PC-9 (cell line): Measurements from ENCODE around the gene PFKFB3. TPM values are rescaled to one million over a fixed set of nuclear protein-coding genes. Genes with fewer than 3 reads are reported as not detected.

ENCODE experiments used
- BruUV-seq: library from RNA; stranded (reverse); fragments of 400-500 nt; replicated peaks from 2 replicates; lab custom pipeline; 2021; lab: Mats Ljungman, UMichigan
- CTCF ChIA-PET: fragments of 300-600 bp; sonication (Branson Sonifier 250); formaldehyde crosslinking; loops from one replicate; lab custom pipeline; 2022; ENCODE audit warnings: antibody characterized with exemption; lab: Charles Lee
- POLR2A ChIA-PET: fragments of 300-600 bp; sonication (Branson Sonifier 250); formaldehyde crosslinking; loops from one replicate; lab custom pipeline; 2022; ENCODE audit warnings: antibody characterized with exemption; ENCODE audit not compliant: unreplicated experiment; lab: Charles Lee
- DNase-seq, 2 experiments: peaks; one replicate each; pipeline versions ENCODE4 v3.0.0 to v3.0.0-alpha.2; 2015 to 2022; ENCODE audit warnings: mixed read lengths in 1 of 2
- H2AFZ ChIP-seq: fragments of 200-600 bp; sonication (generic); 2 replicates; pipeline ENCODE4 v1.8.1; 2017; ENCODE audit warnings: antibody characterized with exemption
- H3F3A ChIP-seq: fragments of 200-600 bp; sonication (generic); 2 replicates; pipeline ENCODE4 v1.8.1; 2017; ENCODE audit warnings: antibody characterized with exemption, mild to moderate bottlenecking, low read depth; ENCODE audit not compliant: insufficient read depth
- H3K27ac ChIP-seq: fragments of 200-600 bp; sonication (generic); 2 replicates; pipeline ENCODE4 v1.6.1; 2016; ENCODE audit warnings: mixed run types
- H3K27me3 ChIP-seq: fragments of 200-600 bp; sonication (generic); 2 replicates; pipeline ENCODE4 v1.6.1; 2016; ENCODE audit warnings: low read depth, mixed run types; ENCODE audit not compliant: insufficient read depth
- H3K36me3 ChIP-seq: fragments of 200-600 bp; sonication (generic); 2 replicates; pipeline ENCODE4 v1.6.1; 2016; ENCODE audit warnings: low read depth, mixed run types
- H3K4me1 ChIP-seq: fragments of 200-600 bp; sonication (generic); replicated peaks from 2 replicates; pipeline ENCODE4 v1.6.1; 2016; ENCODE audit warnings: mixed run types; ENCODE audit not compliant: insufficient read depth
- H3K4me2 ChIP-seq: fragments of 200-600 bp; sonication (generic); 2 replicates; pipeline ENCODE4 v1.6.1; 2017; ENCODE audit warnings: mixed run types
- H3K4me3 ChIP-seq: fragments of 200-600 bp; sonication (generic); 2 replicates; pipeline ENCODE4 v1.6.1; 2016; ENCODE audit warnings: mixed run types
- H3K79me2 ChIP-seq: fragments of 200-600 bp; sonication (generic); 2 replicates; pipeline ENCODE4 v1.6.1; 2017; ENCODE audit warnings: low read depth, mixed run types
- H3K9me2 ChIP-seq: fragments of 200-600 bp; sonication (generic); 2 replicates; pipeline ENCODE4 v1.8.1; 2017; ENCODE audit warnings: mild to moderate bottlenecking; ENCODE audit not compliant: insufficient read depth
- H3K9me3 ChIP-seq: fragments of 200-600 bp; sonication (generic); 2 replicates; pipeline ENCODE4 v1.8.1; 2016; ENCODE audit warnings: low read depth; ENCODE audit not compliant: insufficient read depth
- H4K20me1 ChIP-seq: fragments of 200-600 bp; sonication (generic); 2 replicates; pipeline ENCODE4 v1.8.1; 2017; ENCODE audit not compliant: insufficient read depth
- EZH2 ChIP-seq: fragments of 200-600 bp; sonication (generic); IDR thresholded peaks from 2 replicates; pipeline ENCODE4 v1.8.0; 2017; ENCODE audit warnings: antibody characterized with exemption, low read depth
- intact Hi-C: fragments of 100-400 bp; cut with micrococcal nuclease; formaldehyde crosslinking; loops from one replicate; pipeline ENCODE4 v1.10.0; 2022; ENCODE audit not compliant: unreplicated experiment
- total RNA-seq: library from RNA; stranded (reverse); gene quantifications from 2 replicates; pipeline ENCODE4 v1.2.3, GENCODE V29; 2021
- TF ChIP-seq, protein P1 (sequence below): fragments of 200-600 bp; sonication (generic); conservative IDR thresholded peaks from 2 replicates; pipeline ENCODE4 v1.6.1; 2017; ENCODE audit warnings: mixed run types, antibody characterized with exemption, mild to moderate bottlenecking, moderate library complexity

PFKFB3 gene
- total RNA-seq, 1 experiment from 2014 or later, result 37.8 TPM

DNA sequence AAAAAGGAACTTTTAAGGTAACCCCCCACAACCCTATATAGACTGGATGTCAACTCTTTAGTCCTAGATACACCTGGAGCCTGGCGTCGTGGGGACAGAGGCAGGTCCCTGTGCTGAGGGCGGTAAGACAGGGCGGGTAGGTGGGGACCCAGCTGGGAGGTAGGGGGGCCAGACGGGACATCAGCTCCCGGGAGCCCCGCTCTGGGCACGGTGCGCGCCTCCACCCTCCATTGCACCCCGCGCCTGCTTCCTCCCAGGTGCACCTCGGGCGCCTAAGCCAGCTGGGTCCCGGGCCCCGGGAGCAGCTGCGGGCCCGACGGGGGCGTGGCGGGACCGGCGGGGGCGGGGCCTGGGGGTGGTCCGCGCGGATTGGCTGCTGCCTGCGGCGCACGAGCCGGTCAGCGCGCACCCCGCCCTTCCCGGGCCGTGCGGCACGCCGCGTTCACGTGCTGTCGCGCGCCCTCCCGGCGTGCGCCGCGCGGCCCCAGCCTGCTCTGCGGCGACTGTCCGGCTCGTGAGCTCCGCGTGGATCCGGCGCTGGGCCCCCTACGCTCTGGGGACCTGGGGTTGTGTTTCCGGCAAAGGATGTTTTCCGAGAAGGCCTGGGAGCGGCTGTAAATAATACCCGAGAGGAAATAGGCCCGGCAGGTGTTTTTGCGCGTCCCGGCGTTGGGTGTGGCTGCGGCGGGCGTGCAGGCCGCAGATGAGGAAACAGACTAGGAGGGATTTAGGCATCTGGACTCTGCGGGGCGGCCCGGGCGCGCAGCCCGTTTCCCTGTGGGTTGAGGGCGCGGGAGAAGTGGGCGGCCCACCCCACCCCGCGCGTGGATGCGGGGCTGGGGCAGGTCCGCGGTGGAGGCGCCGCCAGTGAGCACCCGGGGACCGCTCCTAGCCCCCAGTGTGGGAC is 39.1 kb upstream of the PFKFB3 start:
- Histone ChIP-seq H3K4me3 (peak overlapping the region; percentile 84), H3K79me2 (peaks cover 39% of the 10 kb centered on the region), H3K36me3 (0 out of 2 replicates have a peak, but pooled peaks cover 4% of the 10 kb centered on the region), H2AFZ (peak overlapping the region; percentile 65), H3K27ac (peak overlapping the region; percentile 71), H3K4me2 (peak overlapping the region; percentile 90), H3F3A (peaks cover 11% of the 10 kb centered on the region; the same call in 1 of the 2 replicates), H3K27me3 (no peaks in the 10 kb centered on the region), H4K20me1 (peaks cover 4% of the 10 kb centered on the region; the same call in 1 of the 2 replicates), H3K9me3 (no peaks in the 10 kb centered on the region), H3K9me2 (no peaks in the 10 kb centered on the region), H3K4me1 (peaks cover 5% of the 10 kb centered on the region; the same call in 1 of the 2 replicates)
- DNase-seq, result peak; percentile 57 to 85
- intact Hi-C loops, result no loop called here
- TSS peak; percentile 57 for BruUV-seq
- ChIA-PET CTCF (interaction anchor here (1.2 kb wide), 1 partner anchor 238 kb away, joined by 4 read pairs; no protein-coding TSS in a partner anchor), POLR2A (interaction anchor here (0.5 to 0.6 kb wide), 2 partner anchors 18 to 28 kb away, joined by 3 to 17 read pairs; no protein-coding TSS in a partner anchor)
- TF ChIP-seq, protein P1, sequence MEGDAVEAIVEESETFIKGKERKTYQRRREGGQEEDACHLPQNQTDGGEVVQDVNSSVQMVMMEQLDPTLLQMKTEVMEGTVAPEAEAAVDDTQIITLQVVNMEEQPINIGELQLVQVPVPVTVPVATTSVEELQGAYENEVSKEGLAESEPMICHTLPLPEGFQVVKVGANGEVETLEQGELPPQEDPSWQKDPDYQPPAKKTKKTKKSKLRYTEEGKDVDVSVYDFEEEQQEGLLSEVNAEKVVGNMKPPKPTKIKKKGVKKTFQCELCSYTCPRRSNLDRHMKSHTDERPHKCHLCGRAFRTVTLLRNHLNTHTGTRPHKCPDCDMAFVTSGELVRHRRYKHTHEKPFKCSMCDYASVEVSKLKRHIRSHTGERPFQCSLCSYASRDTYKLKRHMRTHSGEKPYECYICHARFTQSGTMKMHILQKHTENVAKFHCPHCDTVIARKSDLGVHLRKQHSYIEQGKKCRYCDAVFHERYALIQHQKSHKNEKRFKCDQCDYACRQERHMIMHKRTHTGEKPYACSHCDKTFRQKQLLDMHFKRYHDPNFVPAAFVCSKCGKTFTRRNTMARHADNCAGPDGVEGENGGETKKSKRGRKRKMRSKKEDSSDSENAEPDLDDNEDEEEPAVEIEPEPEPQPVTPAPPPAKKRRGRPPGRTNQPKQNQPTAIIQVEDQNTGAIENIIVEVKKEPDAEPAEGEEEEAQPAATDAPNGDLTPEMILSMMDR, result no peak
- TF ChIP-seq EZH2, result no peak

DNA sequence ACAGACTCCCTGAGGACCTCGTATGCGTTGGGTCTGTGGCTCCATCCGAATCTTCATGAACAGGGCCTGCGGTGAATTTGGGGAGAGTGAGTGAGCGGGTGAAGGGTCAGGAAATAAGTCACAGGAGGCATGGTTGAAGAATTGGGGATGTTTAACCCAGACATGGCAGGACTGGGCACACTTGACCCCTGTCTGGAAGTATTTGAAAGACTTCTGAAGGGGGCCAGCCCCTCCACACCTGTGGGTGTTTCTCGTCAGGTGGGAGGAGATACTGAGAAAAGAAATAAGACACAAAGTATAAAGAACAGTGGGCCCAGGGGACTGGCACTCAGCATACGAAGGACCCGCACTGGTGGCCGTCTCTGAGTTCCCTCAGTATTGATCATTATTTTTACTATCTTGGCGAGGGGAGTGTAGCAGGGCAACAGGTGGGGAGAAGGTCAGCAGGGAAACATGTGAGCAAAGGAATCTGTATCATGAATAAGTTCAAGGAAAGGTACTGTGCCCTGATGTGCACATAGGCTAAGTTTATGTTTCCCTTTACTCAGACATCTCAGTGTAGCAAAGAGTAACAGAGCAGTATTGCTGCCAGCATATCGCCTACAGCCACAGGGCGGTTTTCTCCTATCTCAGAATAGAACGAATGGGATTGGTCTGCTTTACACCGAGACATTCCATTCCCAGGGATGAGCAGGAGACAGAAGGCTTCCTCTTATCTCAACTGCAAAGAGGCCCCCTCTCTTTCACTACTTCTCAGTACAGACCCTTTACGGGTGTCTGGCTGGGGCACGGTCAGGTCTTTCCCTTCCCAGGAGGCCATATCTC is 38.2 kb upstream of the PFKFB3 start:
- intact Hi-C loops, result no loop called here
- Histone ChIP-seq H3K4me2 (peak overlapping the region; percentile 90), H4K20me1 (peaks cover 4% of the 10 kb centered on the region; the same call in 1 of the 2 replicates), H3K4me3 (peak overlapping the region; percentile 84), H2AFZ (peak overlapping the region; percentile 65), H3K9me2 (no peaks in the 10 kb centered on the region), H3F3A (peaks cover 11% of the 10 kb centered on the region; the same call in 1 of the 2 replicates), H3K27ac (peak overlapping the region; percentile 71), H3K27me3 (no peaks in the 10 kb centered on the region), H3K36me3 (0 out of 2 replicates have a peak, but pooled peaks cover 4% of the 10 kb centered on the region), H3K79me2 (peaks cover 39% of the 10 kb centered on the region), H3K4me1 (peaks cover 5% of the 10 kb centered on the region; the same call in 1 of the 2 replicates), H3K9me3 (no peaks in the 10 kb centered on the region)
- BruUV-seq, result no TSS peak
- TF ChIP-seq, protein P1, result no peak
- TF ChIP-seq EZH2, result no peak
- DNase-seq, result no peak
- ChIA-PET POLR2A (no interaction called here), CTCF (interaction anchor here (1.2 kb wide), 1 partner anchor 238 kb away, joined by 4 read pairs; no protein-coding TSS in a partner anchor)
